ENCODE measurements around the gene CDC73. TPM values are rescaled to one million over a fixed set of nuclear protein-coding genes. Genes with fewer than 3 reads are reported as not detected.
A peak's percentile ranks its signal among the peaks of the same experiment; 100 is the strongest.
"Not testable (repeated sequence)": the region's sequence is repeated elsewhere in the genome, so short reads cannot be mapped to it uniquely, and the experiment has no call there.

The CDC73 gene
- polyA plus RNA-seq, 4 donors = 40.9 to 55.1 (median 52.3) TPM

DNA sequence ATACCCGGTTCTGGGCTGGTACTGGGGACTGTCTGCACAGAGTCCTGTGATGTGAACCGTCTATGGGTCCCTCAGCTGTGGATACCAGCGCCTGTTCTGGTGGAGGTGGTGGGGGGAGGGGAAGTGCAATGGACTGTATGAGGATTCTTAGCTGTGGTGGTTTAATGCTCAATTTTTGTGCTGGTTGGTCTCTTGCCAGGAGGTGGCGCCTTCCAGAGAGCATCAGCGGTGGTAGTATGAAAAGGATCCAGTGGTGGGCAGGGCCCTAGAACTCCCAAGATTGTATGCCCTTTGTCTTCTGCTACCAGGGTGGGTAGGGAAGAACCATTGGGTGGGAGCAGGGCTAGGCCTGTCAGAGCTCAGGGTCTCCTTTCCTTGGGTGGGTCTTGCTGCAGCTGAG is 153.9 kb downstream of the CDC73 start:
- DNase-seq (ENCODE audit: low read depth in 4 of 4, low spot score in 3 of 4) = no peak

DNA sequence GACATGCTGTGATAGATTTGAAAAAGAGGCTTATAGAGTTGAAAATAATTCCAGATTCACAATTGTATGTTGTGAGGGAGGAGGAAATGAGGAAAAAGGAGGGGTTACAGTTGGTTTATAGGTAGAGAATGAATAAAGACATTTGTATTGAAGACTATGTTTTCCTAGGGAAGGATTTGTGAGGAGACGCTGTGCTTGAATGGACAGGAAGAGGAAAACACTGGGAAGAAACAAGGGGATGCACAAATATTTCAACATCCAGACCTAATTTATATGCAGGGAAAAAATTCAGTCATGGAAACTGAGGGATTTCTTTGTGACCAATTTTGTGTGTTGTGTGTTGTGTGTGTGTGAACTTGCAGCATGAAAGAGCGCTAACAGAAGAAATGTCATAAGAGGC is 157.1 kb downstream of the CDC73 start:
- DNase-seq (ENCODE audit: low read depth in 4 of 4, low spot score in 3 of 4) = no peak

DNA sequence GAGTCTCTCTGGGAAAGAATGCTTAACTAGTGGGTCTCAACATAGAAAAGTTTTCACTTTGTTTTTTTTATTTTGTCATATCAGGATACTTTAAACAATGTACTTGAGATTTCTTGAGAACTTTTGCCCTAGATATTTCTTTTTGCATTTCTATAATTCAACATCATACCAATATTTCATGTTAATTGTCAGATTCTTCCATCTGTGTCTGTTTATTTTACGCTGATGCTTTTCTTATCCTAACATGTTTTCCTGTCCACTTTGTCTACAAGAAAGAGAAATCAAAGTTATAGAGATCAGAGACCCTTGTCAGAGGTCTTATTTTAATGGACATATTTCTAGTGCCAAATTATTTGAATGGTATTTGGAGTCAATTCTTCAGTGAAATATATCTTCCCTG is 160.1 kb downstream of the CDC73 start:
- peak in 1 of 4 donors; percentile 17 for DNase-seq (ENCODE audit: low read depth in 4 of 4, low spot score in 3 of 4)

DNA sequence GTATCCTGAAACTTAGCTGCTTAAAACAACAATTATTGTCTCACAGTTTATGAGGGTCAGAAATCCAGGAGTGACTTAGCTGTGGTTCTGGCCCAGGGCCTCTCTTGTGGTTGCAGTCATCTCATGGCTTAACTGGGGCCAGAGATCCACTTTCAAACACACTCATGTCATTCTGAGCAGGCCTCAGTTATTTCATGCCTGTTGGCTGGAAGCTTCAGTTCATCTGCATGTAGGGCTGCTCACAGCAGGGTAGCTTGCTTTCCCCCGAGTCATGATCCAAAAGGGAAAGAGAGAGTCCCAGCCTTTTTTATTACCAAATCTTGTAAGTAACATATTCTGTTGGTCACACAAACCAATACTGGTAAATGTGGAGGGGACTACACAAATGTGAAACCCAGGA is 161.2 kb downstream of the CDC73 start:
- no peak for DNase-seq (ENCODE audit: low read depth in 4 of 4, low spot score in 3 of 4)

DNA sequence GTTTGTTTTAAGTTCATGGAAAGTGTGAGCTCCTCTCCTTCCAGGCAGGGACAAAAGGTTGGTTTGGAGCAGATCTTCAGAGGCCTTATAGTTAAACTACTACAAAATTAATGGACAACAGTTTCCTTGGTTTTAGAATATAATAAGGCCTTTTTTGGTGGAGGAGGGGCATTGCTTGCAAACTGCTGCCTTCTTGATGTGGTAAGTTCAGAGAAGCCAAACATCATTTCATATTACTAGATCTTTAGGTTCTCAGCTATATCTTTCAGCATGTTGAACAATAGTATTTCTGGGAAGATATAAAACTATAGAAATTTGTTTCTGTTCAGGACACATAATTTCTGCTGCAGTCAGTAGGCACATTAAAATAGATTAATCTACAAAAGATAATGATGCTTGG is 162.4 kb downstream of the CDC73 start:
- no peak for DNase-seq (ENCODE audit: low read depth in 4 of 4, low spot score in 3 of 4)

DNA sequence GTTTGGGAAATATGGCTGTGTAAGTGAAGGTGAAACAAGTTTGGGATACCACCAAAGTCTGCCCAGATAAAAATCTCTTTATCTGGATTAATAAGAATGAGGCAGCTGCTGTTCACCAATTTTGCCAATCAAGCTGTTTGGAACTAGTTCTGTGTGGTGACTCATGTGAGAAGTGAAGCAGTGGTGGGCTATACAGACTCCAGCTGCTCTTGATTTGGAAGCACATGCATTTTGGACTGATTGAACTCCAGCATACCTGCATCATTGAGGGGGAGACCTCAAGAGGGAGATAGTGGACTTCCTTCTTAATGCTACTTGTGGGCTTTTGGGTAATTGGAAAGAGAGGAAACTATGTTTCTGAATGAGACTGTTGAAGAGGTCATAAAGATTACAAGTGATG is 163.8 kb downstream of the CDC73 start:
- no peak for DNase-seq (ENCODE audit: low read depth in 4 of 4, low spot score in 3 of 4)

DNA sequence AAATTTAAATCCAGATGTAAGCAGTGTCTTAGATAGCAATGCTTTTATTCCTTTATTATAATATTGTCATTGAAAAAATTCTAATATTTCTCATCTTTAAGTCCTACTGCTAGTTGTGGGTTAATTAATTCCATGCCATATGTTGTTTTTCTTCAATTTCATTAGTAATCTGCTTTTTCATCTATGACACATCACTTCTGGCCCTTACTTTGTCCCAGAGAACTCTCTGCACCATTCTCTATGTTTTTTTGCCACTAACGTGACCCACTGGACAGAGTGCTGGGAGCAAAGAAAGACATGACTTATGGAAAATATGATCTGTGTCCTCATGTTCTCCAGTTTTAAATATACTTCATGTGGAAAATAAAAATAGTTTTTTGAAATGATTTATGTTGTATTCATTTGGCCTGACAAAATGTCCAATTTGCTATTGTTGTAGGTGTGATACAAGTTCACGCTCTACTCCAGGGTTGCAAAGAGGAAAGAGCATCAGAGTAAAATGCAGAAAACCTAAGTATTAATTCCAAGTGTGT is 166.8 kb downstream of the CDC73 start:
- DNase-seq (ENCODE audit: low read depth in 4 of 4, low spot score in 3 of 4) = not testable (repeated sequence)

DNA sequence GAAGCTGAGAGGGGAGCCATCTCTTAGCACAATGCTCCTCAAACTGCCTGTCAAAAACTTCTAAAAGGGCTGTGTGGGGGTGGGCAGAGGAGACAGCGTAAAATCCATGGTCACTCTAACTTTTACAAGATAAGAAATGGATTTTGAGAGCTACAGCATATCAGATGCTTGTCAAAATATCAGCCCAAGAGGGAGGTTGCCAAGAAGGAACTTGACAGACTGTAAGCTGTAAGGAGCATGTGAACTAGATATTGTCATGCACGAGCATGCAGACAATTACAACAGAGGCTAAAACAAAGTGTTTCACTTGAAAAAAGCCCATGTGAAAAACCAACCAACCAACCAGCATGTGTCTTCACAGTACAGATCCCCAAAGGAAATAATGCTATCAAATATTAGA is 171.9 kb downstream of the CDC73 start:
- DNase-seq (ENCODE audit: low read depth in 4 of 4, low spot score in 3 of 4) = no peak

DNA sequence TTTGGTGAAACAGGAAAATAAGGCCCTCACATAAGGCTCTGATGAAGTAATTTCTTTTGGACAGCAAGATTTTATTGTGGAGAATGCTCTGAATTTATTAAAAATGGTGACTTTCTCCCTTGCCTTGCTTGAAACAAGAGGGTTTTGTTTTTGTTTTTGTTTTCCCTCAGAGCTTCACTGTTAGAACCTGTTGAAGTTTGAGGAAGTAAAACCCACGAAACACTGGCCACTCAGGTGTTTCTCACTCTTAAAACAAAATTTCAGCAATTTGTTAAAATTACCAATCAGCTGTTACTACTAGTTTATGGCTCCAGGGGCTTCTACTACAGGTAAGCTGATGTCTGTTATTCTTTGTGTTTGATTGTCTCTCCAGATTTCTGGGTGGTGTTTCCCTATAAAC is 177.2 kb downstream of the CDC73 start:
- no peak for DNase-seq (ENCODE audit: low read depth in 4 of 4, low spot score in 3 of 4)

DNA sequence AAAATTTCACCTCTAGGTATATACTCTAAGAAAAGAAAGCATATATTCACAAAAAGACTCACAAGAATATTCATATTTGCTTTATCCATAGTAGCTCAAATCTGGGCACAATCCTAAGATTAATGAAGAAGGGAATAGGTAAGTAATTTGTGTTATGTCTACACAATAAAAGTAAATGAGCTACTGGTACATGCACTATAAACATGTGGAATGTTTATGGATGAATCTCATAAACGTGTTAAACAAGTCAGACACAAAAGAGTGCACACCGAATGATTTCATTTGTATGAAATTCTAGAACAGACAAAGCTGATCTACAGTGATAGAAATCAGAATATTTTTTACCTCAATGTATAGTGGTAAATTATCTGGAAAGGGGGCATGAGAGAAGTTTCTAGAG is 179.9 kb downstream of the CDC73 start:
- no peak for DNase-seq (ENCODE audit: low read depth in 4 of 4, low spot score in 3 of 4)

DNA sequence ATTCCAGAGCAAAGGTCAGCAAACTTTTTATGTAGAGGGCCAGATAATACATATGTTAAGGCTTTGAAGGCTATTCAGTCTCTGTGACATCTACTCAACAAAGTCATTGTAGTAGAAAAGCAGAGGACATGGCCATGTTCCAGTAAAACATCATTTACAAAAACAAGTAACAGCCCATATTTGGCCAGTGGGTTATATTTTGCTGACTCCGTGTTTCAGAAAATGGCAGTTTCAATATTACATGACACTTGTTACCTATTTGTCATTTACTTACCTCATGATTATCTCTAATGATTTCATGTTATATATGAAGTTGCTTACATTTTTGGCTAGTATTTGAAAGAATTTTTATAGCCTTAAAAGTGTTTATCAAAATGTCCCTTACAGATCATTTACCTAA is 182.0 kb downstream of the CDC73 start:
- no peak for DNase-seq (ENCODE audit: low read depth in 4 of 4, low spot score in 3 of 4)

Other genes starting within 250 kb of the CDC73 start
- 10 to 100 TPM; 41.2 to 51.2 (median 49.4) TPM for gene UCHL5, start 62.7 kb upstream of the CDC73 start, polyA plus RNA-seq (ENCODE audit: insufficient read length in 4 of 4)
- gene RO60, start 62.4 kb upstream of the CDC73 start, polyA plus RNA-seq (ENCODE audit: insufficient read length in 4 of 4) = 10 to 100 TPM; 32.9 to 42.1 (median 38.1) TPM
- gene GLRX2, start 16.6 kb upstream of the CDC73 start, polyA plus RNA-seq (ENCODE audit: insufficient read length in 4 of 4) = 10 to 100 TPM; 12.1 to 17.3 (median 15.8) TPM
- gene B3GALT2, start 64.6 kb downstream of the CDC73 start, polyA plus RNA-seq (ENCODE audit: insufficient read length in 4 of 4) = 10 to 100 TPM; 17.8 to 24.8 (median 19.6) TPM